Measurements from ENCODE around the gene ATG9A. TPM values are rescaled to one million over a fixed set of nuclear protein-coding genes. Genes with fewer than 3 reads are reported as not detected.

Gene ATG9A
- total and polyA plus RNA-seq, 4 donors: 22.5 to 49.1 (median 42.6) TPM

- TF ChIP-seq CTCF (IDR thresholded peaks at IDR 0.05; ENCODE audit: control extremely low read depth, extremely low read depth): no peak
- 87 to 90% methylated on average over 7 of the region's 7 CpGs for WGBS, 2 donors
- Histone ChIP-seq H3K27ac (ENCODE audit: low read depth in 1 of 2, low read length in 1 of 2) (no peak overlapping the region), H3K9ac (ENCODE audit: insufficient read depth in 1 of 2, low read length in 2 of 2) (no peak overlapping the region), H3K36me3 (ENCODE audit: control insufficient read depth in 4 of 4, insufficient read depth in 4 of 4, low read length in 4 of 4) (peaks cover 8 to 28% (median 13%) of the 10 kb centered on the region in 4 donors), H3K9me3 (ENCODE audit: control insufficient read depth in 4 of 4, insufficient read depth in 3 of 4, low read length in 3 of 4) (no peaks in the 10 kb centered on the region), H3K4me3 (no peak overlapping the region), H3K4me1 (ENCODE audit: control insufficient read depth in 5 of 5, insufficient read depth in 5 of 5, low read length in 5 of 5) (peaks cover 3 to 23% (median 8%) of the 10 kb centered on the region in 5 donors), H3K27me3 (ENCODE audit: control insufficient read depth in 3 of 3, insufficient read depth in 3 of 3, low read length in 2 of 3) (no peaks in the 10 kb centered on the region)
- DNase-seq (no peak), ATAC-seq (ENCODE audit: insufficient read depth, low FRiP score) (no peak)
These were observed 54.6 kb downstream of the ATG9A start for GRCh38 chr2:219174801-219175200.

- Histone ChIP-seq H3K9ac (ENCODE audit: insufficient read depth in 1 of 2, low read length in 2 of 2) (no peak overlapping the region), H3K4me1 (ENCODE audit: control insufficient read depth in 5 of 5, insufficient read depth in 5 of 5, low read length in 5 of 5) (peaks cover 2 to 17% (median 5%) of the 10 kb centered on the region in 5 donors), H3K27ac (ENCODE audit: low read depth in 1 of 2, low read length in 1 of 2) (no peak overlapping the region), H3K4me3 (no peak overlapping the region), H3K36me3 (ENCODE audit: control insufficient read depth in 4 of 4, insufficient read depth in 4 of 4, low read length in 4 of 4) (peaks cover 2 to 25% (median 11%) of the 10 kb centered on the region in 4 donors), H3K27me3 (ENCODE audit: control insufficient read depth in 3 of 3, insufficient read depth in 3 of 3, low read length in 2 of 3) (no peaks in the 10 kb centered on the region), H3K9me3 (ENCODE audit: control insufficient read depth in 4 of 4, insufficient read depth in 3 of 4, low read length in 3 of 4) (no peaks in the 10 kb centered on the region)
- ATAC-seq (ENCODE audit: insufficient read depth, low FRiP score): no peak
- TF ChIP-seq CTCF (IDR thresholded peaks at IDR 0.05; ENCODE audit: control extremely low read depth, extremely low read depth): no peak
- DNase-seq: no peak
- 93 to 96% methylated on average over 3 of the region's 3 CpGs for WGBS, 2 donors
These were observed 55.3 kb downstream of the ATG9A start for GRCh38 chr2:219174146-219174545.

- Histone ChIP-seq H3K27ac (ENCODE audit: low read depth in 1 of 2, low read length in 1 of 2) (no peak overlapping the region), H3K27me3 (ENCODE audit: control insufficient read depth in 3 of 3, insufficient read depth in 3 of 3, low read length in 2 of 3) (no peaks in the 10 kb centered on the region), H3K9ac (ENCODE audit: insufficient read depth in 1 of 2, low read length in 2 of 2) (no peak overlapping the region), H3K9me3 (ENCODE audit: control insufficient read depth in 4 of 4, insufficient read depth in 3 of 4, low read length in 3 of 4) (no peaks in the 10 kb centered on the region), H3K4me3 (no peak overlapping the region), H3K4me1 (ENCODE audit: control insufficient read depth in 5 of 5, insufficient read depth in 5 of 5, low read length in 5 of 5) (peaks cover 0 to 11% (median 2%) of the 10 kb centered on the region in 5 donors), H3K36me3 (ENCODE audit: control insufficient read depth in 4 of 4, insufficient read depth in 4 of 4, low read length in 4 of 4) (peaks cover 2 to 25% (median 11%) of the 10 kb centered on the region in 4 donors)
- DNase-seq: no peak
- TF ChIP-seq CTCF (IDR thresholded peaks at IDR 0.05; ENCODE audit: control extremely low read depth, extremely low read depth): no peak
- no peak for ATAC-seq (ENCODE audit: insufficient read depth, low FRiP score)
- 95 to 98% methylated on average over 6 of the region's 6 CpGs for WGBS, 2 donors
These were observed 56.3 kb downstream of the ATG9A start for GRCh38 chr2:219173176-219173575.
